Measurements from ENCODE around the gene NFKBIZ.

The NFKBIZ gene

DNA sequence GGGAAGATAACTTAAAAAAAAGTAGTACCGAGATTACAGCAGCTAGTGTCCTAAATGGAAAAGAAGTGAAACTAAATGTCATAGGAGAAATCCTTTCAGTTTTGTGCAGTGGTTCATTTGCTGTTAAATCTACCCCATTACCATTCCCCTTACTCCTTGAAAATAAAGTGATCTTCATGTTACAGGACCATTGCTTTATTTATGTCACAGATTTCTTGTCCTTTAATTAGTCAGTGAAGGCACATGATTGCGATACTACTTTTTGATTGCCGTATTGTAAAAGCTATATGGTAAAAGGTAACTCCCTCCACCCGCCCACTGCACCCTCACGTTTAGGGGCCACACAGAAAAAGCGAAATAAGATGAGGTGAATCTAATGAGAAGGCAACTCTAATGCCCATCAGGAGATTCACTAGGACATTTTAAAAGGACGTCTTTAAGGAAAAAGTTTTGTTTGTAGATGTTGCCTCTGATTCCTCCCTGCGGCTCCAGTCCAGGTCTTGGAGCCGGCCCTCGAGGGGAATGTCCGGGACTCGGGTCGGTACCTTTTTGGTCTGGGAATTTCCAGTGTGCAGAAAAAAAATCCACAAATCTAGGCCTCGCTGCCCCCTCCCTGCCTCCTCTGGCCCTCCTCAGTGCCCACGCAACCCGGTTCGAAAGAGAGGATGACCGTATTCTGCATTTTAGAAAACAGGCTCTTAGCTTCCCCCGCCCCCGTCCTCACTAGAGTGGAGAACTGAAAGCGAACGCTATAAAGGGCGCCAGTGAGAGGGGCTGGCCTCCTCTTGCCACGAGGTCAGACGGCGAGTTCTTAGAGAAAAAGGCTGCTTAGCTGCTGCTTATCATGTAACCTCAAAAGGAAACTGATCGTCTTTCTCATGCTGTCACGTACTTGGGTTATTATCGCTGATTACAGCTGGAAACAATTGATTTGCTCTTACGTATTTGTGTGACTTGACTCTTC, 21.8 kb upstream of the NFKBIZ start:
- DNase-seq, result peak; percentile 90

GRCh38 chr3:101828276-101828675, 21.0 kb upstream of the NFKBIZ start:
- DNase-seq, result no peak

GRCh38 chr3:101828691-101829436, 20.4 kb upstream of the NFKBIZ start:
- DNase-seq, result peak; percentile 71

DNA sequence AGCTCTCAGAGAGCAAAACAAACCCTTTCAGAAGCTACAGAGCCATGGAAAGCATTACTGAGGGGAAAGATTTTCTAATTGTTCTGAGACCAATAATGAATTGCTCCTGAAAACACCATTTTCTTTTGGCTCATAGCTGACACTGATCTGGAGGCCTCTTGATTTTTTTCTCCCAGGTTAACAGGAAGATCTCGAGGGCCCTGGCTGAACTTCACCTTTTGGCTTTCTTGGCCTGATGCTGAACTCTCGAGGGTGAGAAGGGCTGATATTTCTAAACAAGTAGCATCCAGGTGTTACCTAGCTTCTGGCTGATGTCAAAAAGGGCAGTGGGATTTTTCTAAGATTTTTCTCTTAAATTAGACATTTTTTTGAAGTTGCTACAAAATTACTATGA, 19.9 kb upstream of the NFKBIZ start:
- DNase-seq, result no peak

DNA sequence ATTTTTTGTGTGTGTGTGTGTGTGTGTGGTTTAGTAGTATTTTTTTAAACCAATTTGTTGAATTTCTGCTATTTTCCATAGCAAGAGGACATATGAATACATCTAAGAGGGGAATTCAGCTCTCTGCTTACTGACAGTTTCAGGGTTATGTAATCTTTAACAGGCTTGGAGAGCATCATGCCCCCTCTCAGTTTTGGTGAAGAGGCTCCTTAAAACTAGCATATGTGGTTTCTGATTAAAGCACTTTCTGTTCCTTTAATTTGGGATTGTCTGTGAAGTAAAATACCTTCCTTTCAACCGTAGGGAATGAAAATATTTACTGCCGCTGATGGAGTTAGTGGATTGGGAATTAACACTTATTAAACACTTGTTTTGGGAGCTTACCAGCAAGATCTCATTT, 19.4 kb upstream of the NFKBIZ start:
- no peak for DNase-seq

DNA sequence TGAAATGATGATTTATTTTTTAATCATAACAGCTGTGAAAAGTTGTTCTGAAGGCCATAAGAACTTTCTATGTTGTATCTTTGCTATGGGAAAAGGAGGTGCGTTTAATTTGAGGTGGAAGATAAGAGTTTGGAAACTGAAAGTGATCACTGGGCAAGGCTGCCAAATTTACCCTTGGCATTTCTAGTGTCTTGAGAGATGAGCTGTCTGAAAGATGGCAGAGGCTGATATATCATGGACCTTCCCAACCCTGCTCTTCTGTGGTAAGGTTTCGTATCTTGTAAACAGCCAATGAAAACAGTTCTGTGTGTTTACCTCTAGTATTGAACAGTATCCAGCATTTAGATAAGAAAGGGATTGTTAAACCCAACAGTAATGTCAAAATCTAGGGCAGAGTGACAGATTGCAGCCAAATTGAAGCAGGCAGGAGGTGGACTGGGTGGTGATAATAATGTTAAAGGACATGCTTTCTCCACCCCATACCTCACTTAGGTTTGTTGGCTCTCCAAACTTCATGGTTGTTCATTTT, 15.8 kb upstream of the NFKBIZ start:
- no peak for DNase-seq

GRCh38 chr3:101835676-101836075, 13.6 kb upstream of the NFKBIZ start:
- no peak for DNase-seq

DNA sequence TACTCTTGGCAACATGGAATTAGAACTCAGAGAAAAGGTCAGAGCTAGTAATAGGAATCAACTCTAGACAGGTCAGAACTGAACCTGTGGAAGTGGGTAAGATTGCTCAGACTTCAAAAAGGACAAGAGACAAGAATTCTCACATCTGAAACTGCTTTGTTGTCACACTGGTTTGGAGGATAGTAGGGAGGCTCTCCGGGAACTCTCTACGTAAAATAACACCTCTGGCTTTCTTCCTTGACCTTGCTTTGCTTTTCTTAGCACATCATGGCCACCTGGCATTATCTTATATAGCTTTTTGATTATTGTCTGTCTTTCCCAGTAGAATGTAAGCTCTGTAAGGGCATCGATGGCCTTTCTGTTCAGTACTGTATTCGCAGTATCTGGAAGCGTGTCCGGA, 13.2 kb upstream of the NFKBIZ start:
- DNase-seq, result no peak

DNA sequence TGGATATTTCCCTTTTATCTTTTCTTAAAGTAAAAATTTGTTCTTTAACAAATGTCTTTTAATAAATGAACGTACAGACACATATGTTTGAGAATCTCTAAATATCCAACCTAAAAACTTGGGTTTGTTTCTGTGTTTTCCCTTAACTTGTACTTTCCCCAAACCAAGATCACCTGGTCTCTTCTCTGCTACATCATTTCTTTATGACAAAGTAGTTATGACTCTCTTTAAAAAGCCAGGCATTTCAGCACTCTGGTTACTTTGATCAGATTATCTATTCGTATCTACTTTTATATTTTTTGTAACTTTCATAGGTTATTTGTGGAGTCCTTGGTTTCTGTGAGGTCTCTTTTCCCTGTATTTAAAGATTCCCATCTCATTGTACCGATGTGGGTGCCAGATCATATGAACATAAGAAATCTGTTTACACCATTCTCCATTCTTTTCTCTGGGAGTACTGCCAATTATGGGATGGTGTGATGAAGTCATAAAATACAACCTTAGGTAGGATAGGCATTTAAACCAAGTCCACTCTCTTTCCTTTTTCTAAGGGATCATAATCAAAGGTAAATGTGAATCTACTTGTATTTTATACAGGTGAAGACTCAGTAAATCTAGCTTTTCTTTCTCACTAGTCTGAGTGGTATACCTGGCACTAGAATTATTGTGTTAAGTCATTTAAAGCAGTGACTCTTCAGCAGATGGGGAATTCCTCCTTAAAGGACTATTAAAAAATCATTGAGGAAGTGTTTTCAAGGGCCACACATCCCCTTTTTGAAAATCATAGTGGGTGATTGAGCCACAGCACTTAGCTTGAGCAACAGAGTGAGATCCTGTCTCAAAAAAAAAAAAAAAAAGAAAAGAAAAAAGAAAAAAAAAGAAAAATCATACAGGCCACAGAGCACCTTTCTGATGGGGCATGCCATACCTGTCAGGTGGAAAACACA, 12.4 kb upstream of the NFKBIZ start:
- DNase-seq, result no peak

DNA sequence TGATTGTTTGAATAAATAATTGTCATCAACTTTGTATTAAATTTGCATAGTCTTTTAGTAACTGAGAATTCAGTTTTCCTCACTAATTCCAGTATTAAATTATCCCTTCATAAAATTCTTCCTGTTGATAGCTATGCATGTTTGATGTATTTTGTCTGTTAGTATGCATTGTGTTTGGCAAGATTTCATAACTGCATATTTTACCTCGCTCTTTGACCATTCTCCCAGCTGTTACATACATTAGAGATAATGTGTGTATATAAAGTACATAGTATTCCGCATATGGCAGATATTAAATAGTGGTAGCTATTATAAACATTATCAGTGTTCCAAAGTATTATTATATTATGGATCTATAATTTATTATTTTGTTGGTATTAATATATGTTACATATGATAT, 10.6 kb upstream of the NFKBIZ start:
- DNase-seq, result no peak

DNA sequence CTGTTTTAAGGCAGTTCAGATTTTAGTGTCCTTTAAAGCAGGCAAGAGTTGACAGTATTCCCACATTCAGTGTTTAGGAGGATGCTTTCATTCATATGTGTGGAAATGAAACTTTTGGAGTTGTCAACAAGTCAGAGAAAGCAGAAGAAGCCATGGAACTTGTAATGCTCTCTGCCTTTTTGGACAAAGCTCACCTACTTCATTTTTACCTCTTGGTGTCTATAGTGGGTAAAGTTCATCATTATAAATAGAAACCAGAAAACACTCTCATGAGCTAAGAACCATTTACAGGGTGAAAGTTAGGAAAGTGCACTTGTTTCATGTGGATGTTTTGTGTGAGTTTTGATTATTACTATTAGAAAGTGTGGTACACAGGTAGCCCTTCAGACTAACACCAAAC, 9.2 kb upstream of the NFKBIZ start:
- no peak for DNase-seq

- no peak for DNase-seq
Observed at GRCh38 chr3:101842245-101842934, 6.9 kb upstream of the NFKBIZ start.

DNA sequence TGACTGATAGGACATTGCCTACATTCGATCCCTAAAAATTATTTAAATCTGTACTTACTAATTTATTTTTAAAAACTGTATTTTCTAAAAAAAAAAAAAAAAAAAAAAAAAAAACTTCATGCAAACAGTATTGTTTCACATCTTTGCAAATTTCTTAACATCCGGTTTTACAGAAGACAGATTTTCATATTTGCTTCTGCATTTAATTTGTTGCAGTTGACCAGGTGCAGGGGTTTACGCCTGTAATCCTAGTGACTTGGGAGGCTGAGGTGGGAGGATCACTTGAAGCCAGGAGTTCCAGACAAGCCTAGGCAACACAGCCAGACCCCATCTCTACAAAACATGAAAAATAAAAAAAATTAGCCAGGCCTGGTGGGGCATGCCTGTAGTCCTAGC, 6.4 kb upstream of the NFKBIZ start:
- no peak for DNase-seq

GRCh38 chr3:101845425-101845824, 3.9 kb upstream of the NFKBIZ start:
- DNase-seq, result no peak

- DNase-seq, result no peak
Observed at GRCh38 chr3:101846709-101847108, 2.6 kb upstream of the NFKBIZ start.

- no peak for DNase-seq
Observed at GRCh38 chr3:101847328-101847727, 2.0 kb upstream of the NFKBIZ start.

DNA sequence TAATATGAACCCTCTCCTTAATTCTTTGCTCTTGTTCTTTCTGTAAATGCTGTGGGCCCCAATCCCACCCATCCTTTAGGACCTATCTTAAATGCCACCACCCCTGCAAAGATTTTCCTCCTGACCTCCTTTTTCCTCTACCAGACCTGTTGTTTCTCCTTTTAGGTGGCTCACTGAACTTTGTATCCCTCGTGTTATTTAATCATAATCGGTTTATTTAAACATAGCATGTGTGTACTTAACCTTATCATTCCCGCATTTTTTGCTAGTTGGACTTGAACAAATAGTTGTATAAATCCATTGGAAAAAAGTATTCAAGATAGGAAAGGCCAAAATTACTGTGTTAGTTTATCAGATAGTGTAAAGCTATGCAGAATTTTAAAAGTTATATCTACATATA, 988 bp upstream of the NFKBIZ start:
- no peak for DNase-seq

DNA sequence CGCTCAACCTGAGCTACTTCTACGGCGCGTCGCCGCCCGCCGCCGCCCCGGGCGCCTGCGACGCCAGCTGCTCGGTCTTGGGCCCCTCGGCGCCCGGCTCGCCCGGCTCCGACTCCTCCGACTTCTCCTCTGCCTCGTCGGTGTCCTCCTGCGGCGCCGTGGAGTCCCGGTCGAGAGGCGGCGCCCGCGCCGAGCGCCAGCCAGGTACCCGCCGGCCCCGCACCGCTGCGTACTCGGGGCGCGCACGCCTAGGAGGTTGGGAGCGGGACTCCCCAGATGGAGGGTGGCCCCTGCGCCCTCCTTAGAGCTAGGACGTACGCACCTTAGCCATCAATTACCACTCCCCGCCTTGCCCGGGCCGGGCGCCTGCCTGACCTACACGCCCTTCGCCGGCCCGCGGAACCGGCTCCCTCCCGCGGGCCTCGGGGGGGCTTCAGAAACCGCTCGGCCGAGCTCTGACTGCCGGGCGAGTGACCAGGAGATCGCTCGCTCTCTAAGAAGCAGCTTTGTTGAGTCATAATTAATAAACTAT, 466 bp downstream of the NFKBIZ start:
- DNase-seq, result no peak

DNA sequence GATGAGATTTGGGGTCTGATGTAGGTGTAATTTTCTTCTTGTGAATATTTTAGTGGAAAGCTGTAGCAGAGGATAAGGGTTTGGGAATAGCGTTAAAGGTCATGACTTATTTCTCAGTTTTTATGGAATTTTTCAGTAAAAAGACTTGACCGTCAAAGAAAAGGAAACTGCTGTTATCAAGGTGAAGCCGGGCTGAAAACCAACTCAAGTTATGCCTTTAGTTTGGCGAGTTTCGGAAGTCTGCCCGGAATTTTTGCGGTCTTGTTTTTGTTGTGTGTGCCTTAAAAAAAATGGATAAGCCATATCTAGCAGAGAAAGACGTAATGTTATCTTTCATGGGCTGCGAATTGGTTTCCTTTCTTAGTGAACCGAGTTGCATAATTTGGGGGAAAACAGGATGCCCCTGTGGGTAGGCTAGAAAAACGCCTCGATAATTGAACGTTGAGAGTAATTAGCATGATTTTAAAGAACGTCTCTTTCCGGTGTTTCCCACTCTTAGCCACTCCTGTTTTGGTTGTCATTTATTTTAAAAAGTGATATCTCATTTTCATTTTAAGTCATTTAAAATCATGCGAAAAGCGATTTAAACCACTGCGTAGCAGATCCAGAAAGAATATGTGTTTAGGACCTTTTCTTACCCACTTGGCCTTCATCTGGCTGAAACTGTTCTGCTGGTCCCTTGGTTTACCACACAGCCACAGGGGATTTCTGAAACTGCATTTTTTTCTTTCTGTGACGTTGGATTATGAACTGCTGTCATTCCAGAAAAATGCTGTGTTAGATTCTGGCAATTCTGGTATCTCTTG, 1.1 kb downstream of the NFKBIZ start:
- peak; percentile 57 for DNase-seq

DNA sequence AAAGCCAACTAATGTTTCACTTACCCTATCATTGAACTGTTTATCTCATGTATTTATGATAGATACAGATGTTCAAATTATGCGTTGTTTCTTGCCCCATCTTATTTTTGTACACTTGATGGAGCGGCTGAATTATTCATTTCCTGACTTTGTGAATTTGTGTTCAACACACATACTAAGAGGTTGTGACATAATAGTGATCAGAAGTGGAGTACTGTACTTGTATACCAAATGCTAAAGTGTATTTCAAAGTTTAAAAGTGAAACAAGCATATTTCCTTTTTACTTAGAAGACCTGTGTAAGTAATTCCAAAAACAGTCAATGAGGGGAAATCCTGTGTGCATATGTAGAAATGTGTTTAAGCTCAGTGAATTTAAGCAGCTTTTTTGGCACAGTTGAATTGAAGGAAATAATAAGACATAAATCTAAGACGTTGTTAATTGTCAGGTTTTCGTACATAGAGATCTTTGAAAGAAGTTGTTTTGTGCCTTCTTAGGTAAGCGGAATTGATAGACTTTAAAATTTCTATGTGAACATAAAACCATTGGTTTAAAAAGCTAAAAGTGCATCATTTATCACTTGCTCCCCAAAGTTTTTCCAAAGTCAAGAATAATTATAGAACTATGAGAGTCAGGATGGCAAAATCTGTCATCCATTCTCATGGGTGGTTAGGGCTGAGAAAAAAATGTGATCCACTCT, 1.9 kb downstream of the NFKBIZ start:
- no peak for DNase-seq
